Measurements from ENCODE around the gene ETV3L. TPM values are rescaled to one million over a fixed set of nuclear protein-coding genes. Genes with fewer than 3 reads are reported as not detected.

ETV3L gene
- total and polyA plus RNA-seq, 2 donors (not counting 1 experiment from before 2014, with no cell fraction given), result not detected

DNA sequence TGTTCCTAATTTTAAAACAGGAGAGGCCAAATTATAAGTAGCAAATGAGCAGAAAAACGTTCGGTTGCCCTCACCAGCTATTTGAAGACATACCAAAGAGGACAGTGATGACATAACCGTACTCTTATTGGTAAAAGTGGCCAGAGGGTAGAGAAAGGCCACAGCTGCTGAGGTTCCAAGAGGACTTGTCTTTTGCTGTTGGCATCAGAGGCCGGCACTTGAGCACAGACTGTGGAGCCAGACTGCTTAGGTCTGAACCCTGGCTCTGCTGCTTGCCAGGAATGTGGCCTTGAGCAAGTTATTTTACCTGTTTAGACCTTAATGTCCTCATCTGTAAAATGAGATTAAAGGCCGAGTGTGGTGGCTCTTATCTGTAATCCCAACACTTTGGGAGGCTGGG is 14.9 kb downstream of the ETV3L start:
- TF ChIP-seq EZH2 (IDR thresholded peaks at IDR 0.05; ENCODE audit: low read length, missing control alignments), result no peak
- TF ChIP-seq, protein P1, sequence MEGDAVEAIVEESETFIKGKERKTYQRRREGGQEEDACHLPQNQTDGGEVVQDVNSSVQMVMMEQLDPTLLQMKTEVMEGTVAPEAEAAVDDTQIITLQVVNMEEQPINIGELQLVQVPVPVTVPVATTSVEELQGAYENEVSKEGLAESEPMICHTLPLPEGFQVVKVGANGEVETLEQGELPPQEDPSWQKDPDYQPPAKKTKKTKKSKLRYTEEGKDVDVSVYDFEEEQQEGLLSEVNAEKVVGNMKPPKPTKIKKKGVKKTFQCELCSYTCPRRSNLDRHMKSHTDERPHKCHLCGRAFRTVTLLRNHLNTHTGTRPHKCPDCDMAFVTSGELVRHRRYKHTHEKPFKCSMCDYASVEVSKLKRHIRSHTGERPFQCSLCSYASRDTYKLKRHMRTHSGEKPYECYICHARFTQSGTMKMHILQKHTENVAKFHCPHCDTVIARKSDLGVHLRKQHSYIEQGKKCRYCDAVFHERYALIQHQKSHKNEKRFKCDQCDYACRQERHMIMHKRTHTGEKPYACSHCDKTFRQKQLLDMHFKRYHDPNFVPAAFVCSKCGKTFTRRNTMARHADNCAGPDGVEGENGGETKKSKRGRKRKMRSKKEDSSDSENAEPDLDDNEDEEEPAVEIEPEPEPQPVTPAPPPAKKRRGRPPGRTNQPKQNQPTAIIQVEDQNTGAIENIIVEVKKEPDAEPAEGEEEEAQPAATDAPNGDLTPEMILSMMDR (conservative IDR thresholded peaks at IDR 0.05 in 1 of 2, IDR thresholded peaks at IDR 0.05 in 1 of 2; ENCODE audit: low read depth in 1 of 2, low read length in 2 of 2), result no peak
- no peak overlapping the region for H3K9ac ChIP-seq (ENCODE audit: insufficient read depth, low read length)
- no peaks in the 10 kb centered on the region for H3K36me3 ChIP-seq (ENCODE audit: control insufficient read depth, insufficient read depth, low read length)
- H3K79me2 ChIP-seq (ENCODE audit: control insufficient read depth, insufficient read depth, low read length), result no peaks in the 10 kb centered on the region
- no peak for DNase-seq (ENCODE audit: low read depth in 2 of 2)
- no peak overlapping the region for H3K4me3 ChIP-seq (replicated peaks in 1 of 4; ENCODE audit: control extremely low read depth in 1 of 4, insufficient read depth in 1 of 4, low read depth in 3 of 4, low read length in 4 of 4)
- peaks cover 3% of the 10 kb centered on the region for H3K27me3 ChIP-seq (ENCODE audit: control insufficient read depth, insufficient read depth, low read length)
- H4K20me1 ChIP-seq (ENCODE audit: control insufficient read depth, extremely low read depth, insufficient read depth, low read length), result no peaks in the 10 kb centered on the region
- no peaks in the 10 kb centered on the region for H3K9me3 ChIP-seq (ENCODE audit: control insufficient read depth, insufficient read depth, low read depth, low read length)
- no peak overlapping the region for H2AFZ ChIP-seq (ENCODE audit: low read length)
- H3K27ac ChIP-seq (ENCODE audit: insufficient read depth, low read length), result no peak overlapping the region
- H3K4me1 ChIP-seq (ENCODE audit: control insufficient read depth, extremely low read depth, insufficient read depth, low read length), result no peaks in the 10 kb centered on the region
- H3K4me2 ChIP-seq (ENCODE audit: extremely low read depth, insufficient read depth, low read length), result no peak overlapping the region

DNA sequence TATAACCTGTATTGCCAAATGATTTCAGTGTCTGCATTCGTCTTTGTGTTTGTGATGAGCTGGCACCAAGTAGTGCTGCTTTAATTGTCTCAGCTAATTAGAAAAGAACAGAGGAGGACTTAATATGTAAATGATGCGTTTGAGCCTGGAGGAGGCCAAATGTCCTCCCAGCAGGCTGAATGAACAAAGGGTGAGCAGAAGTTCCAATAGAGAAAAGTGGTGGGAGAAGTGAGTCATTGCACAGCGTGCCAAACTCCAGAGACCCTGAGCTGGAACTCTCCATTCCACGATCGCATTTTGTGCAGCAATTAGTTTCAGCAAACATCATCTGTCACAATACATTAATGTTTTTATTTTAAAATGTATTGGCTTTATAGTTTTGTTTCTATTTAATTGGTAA is 17.9 kb downstream of the ETV3L start:
- no peak overlapping the region for H3K27ac ChIP-seq (ENCODE audit: insufficient read depth, low read length)
- no peaks in the 10 kb centered on the region for H3K9me3 ChIP-seq (ENCODE audit: control insufficient read depth, insufficient read depth, low read depth, low read length)
- H3K4me1 ChIP-seq (ENCODE audit: control insufficient read depth, extremely low read depth, insufficient read depth, low read length), result no peaks in the 10 kb centered on the region
- H3K4me2 ChIP-seq (ENCODE audit: extremely low read depth, insufficient read depth, low read length), result no peak overlapping the region
- H2AFZ ChIP-seq (ENCODE audit: low read length), result no peak overlapping the region
- H3K36me3 ChIP-seq (ENCODE audit: control insufficient read depth, insufficient read depth, low read length), result no peaks in the 10 kb centered on the region
- H3K9ac ChIP-seq (ENCODE audit: insufficient read depth, low read length), result no peak overlapping the region
- H3K79me2 ChIP-seq (ENCODE audit: control insufficient read depth, insufficient read depth, low read length), result no peaks in the 10 kb centered on the region
- TF ChIP-seq, protein P1 (conservative IDR thresholded peaks at IDR 0.05 in 1 of 2, IDR thresholded peaks at IDR 0.05 in 1 of 2; ENCODE audit: low read depth in 1 of 2, low read length in 2 of 2), result no peak
- TF ChIP-seq EZH2 (IDR thresholded peaks at IDR 0.05; ENCODE audit: low read length, missing control alignments), result no peak
- peaks cover 3% of the 10 kb centered on the region for H3K27me3 ChIP-seq (ENCODE audit: control insufficient read depth, insufficient read depth, low read length)
- H3K4me3 ChIP-seq (replicated peaks in 1 of 4; ENCODE audit: control extremely low read depth in 1 of 4, insufficient read depth in 1 of 4, low read depth in 3 of 4, low read length in 4 of 4), result no peak overlapping the region
- H4K20me1 ChIP-seq (ENCODE audit: control insufficient read depth, extremely low read depth, insufficient read depth, low read length), result no peaks in the 10 kb centered on the region
- peak in 1 of 2 donors; percentile 16 for DNase-seq (ENCODE audit: low read depth in 2 of 2)

DNA sequence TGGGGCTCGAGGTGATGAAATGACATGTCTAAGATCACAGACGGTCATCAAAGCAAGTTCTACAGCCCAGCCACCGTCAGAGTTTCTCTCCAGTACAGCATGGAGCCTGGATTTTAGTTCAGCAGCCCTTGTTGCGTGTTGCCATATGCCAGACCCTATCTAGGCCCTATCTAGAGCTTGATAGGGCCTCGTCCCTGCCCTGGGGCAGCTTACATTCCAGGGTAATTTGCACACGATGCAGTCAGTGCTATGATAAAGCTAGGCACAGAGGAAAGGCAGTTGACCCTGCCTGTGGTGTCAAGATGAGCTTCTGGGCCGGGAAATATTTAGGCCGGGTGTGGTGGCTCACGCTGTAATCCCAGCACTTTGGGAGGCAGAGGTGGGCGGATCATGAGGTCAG is 18.9 kb downstream of the ETV3L start:
- no peaks in the 10 kb centered on the region for H3K4me1 ChIP-seq (ENCODE audit: control insufficient read depth, extremely low read depth, insufficient read depth, low read length)

More for the DNA sequence above, 18.9 kb downstream of the ETV3L start:
- Histone ChIP-seq H2AFZ (ENCODE audit: low read length) (no peak overlapping the region), H4K20me1 (ENCODE audit: control insufficient read depth, extremely low read depth, insufficient read depth, low read length) (no peaks in the 10 kb centered on the region), H3K36me3 (ENCODE audit: control insufficient read depth, insufficient read depth, low read length) (no peaks in the 10 kb centered on the region), H3K27me3 (ENCODE audit: control insufficient read depth, insufficient read depth, low read length) (peaks cover 3% of the 10 kb centered on the region), H3K9me3 (ENCODE audit: control insufficient read depth, insufficient read depth, low read depth, low read length) (no peaks in the 10 kb centered on the region), H3K79me2 (ENCODE audit: control insufficient read depth, insufficient read depth, low read length) (no peaks in the 10 kb centered on the region), H3K4me2 (ENCODE audit: extremely low read depth, insufficient read depth, low read length) (no peak overlapping the region), H3K4me3 (replicated peaks in 1 of 4; ENCODE audit: control extremely low read depth in 1 of 4, insufficient read depth in 1 of 4, low read depth in 3 of 4, low read length in 4 of 4) (no peak overlapping the region), H3K9ac (ENCODE audit: insufficient read depth, low read length) (no peak overlapping the region), H3K27ac (ENCODE audit: insufficient read depth, low read length) (no peak overlapping the region)
- TF ChIP-seq, protein P1 (conservative IDR thresholded peaks at IDR 0.05 in 1 of 2, IDR thresholded peaks at IDR 0.05 in 1 of 2; ENCODE audit: low read depth in 1 of 2, low read length in 2 of 2), result no peak
- no peak for TF ChIP-seq EZH2 (IDR thresholded peaks at IDR 0.05; ENCODE audit: low read length, missing control alignments)
- DNase-seq (ENCODE audit: low read depth in 2 of 2), result no peak
